GM12878 (cell line): ENCODE results near the gene GFI1. TPM values are rescaled to one million over a fixed set of nuclear protein-coding genes. Genes with fewer than 3 reads are reported as not detected.

Experiments
- ATAC-seq: fragments of 200-7000 bp; cut with Tn5 transposase; 3 replicates; pipeline ENCODE4 v1.9.1; 2020; ENCODE audit warnings: mild to moderate bottlenecking, moderate library complexity
- BruUV-seq: library from RNA; stranded (reverse); fragments of 400-500 nt; replicated peaks from 2 replicates; lab custom pipeline; 2021; lab: Mats Ljungman, UMichigan
- CTCF ChIA-PET: fragments of 300-600 bp; sonication (Branson Sonifier 250); formaldehyde crosslinking; extraction: SDS; loops from one replicate; lab custom pipeline; 2021; ENCODE audit warnings: inconsistent platforms; lab: Yijun Ruan, JAX
- POLR2A ChIA-PET: fragments of 350-600 bp; formaldehyde crosslinking; extraction: SDS; loops from one replicate; lab custom pipeline; 2021; ENCODE audit warnings: inconsistent platforms; lab: Charles Lee
- RAD21 ChIA-PET: fragments of 300-600 bp; sonication (Branson Sonifier 250); formaldehyde crosslinking; loops from one replicate; lab custom pipeline; 2023; ENCODE audit warnings: antibody characterized with exemption; ENCODE audit not compliant: unreplicated experiment; lab: Charles Lee
- SMC1A ChIA-PET: fragments of 300-600 bp; sonication (Branson Sonifier 250); formaldehyde crosslinking; loops from one replicate; lab custom pipeline; 2023; ENCODE audit not compliant: unreplicated experiment, uncharacterized antibody; lab: Charles Lee
- DNase-seq: peaks from one replicate; pipeline ENCODE4 v3.0.0-alpha.2; 2011; ENCODE audit warnings: low read depth, low spot score
- FAIRE-seq: peaks from 3 replicates; lab custom pipeline; 2011; peaks lifted over from hg19 to GRCh38; lab: Jason Lieb, UNC
- H2AFZ ChIP-seq: 2 replicates; pipeline ENCODE4 v1.6.0; 2011; ENCODE audit warnings: low read depth, low read length, control low read depth; ENCODE audit not compliant: control insufficient read depth
- H3K27ac ChIP-seq: 2 replicates; pipeline ENCODE4 v1.5.1; 2011; ENCODE audit warnings: control low read depth; ENCODE audit not compliant: control insufficient read depth, insufficient read depth
- H3K27me3 ChIP-seq, 2 experiments: replicated peaks in 1 of 2; 2 replicates each; pipeline versions ENCODE4 v1.6.0 to v1.6.1; 2011; ENCODE audit warnings: low read length in 1 of 2; ENCODE audit not compliant: control insufficient read depth in 2 of 2, insufficient read depth in 2 of 2
- H3K36me3 ChIP-seq, 2 experiments: 2 replicates each; pipeline ENCODE4 v1.5.1; 2011; ENCODE audit warnings: low read length in 1 of 2; ENCODE audit not compliant: control insufficient read depth in 2 of 2, insufficient read depth in 2 of 2
- H3K4me1 ChIP-seq: 2 replicates; pipeline ENCODE4 v1.6.1; 2011; ENCODE audit warnings: mild to moderate bottlenecking, low read length, moderate library complexity, mixed read lengths; ENCODE audit not compliant: control insufficient read depth, insufficient read depth
- H3K4me2 ChIP-seq: 2 replicates; pipeline ENCODE4 v1.6.0; 2011; ENCODE audit warnings: control low read depth; ENCODE audit not compliant: control insufficient read depth, insufficient read depth
- H3K4me3 ChIP-seq: fragments of 200-600 bp; sonication (generic); 2 replicates; pipeline ENCODE4 v1.5.1; 2016
- H3K79me2 ChIP-seq: 2 replicates; pipeline ENCODE4 v1.6.0; 2011; ENCODE audit warnings: low read length; ENCODE audit not compliant: control insufficient read depth, insufficient read depth
- H3K9ac ChIP-seq: 2 replicates; pipeline ENCODE4 v1.8.0; 2011; ENCODE audit warnings: low read length, control low read depth, mixed read lengths; ENCODE audit not compliant: control insufficient read depth, insufficient read depth
- H3K9me3 ChIP-seq: replicated peaks from 3 replicates; pipeline ENCODE4 v1.5.1; 2011; ENCODE audit warnings: mild to moderate bottlenecking, low read length; ENCODE audit not compliant: control insufficient read depth, insufficient read depth
- H4K20me1 ChIP-seq: 2 replicates; pipeline ENCODE4 v1.6.0; 2011; ENCODE audit not compliant: control insufficient read depth, insufficient read depth
- CHD2 ChIP-seq: IDR thresholded peaks from 2 replicates; pipeline ENCODE4 v1.6.1; 2011; ENCODE audit warnings: low read depth, low read length, improper control_type of control experiment, borderline replicate concordance
- EP300 ChIP-seq, 2 experiments: fragments of 150-350 bp in 1 of 2; IDR thresholded peaks; 2 replicates each; pipeline ENCODE4 v1.6.1; 2011 to 2012; ENCODE audit warnings: low read depth in 2 of 2, low read length in 2 of 2, borderline replicate concordance in 1 of 2, improper control_type of control experiment in 1 of 2, inconsistent platforms in 1 of 2; ENCODE audit not compliant: control insufficient read depth in 1 of 2
- HCFC1 ChIP-seq: fragments of 150-350 bp; IDR thresholded peaks from 2 replicates; pipeline ENCODE4 v1.6.1; 2014; ENCODE audit warnings: low read length
- HDAC2 ChIP-seq: fragments of 200-600 bp; sonication (generic); IDR thresholded peaks from 2 replicates; pipeline ENCODE4 v1.6.1; 2017
- NRF1 ChIP-seq: conservative IDR thresholded peaks from 2 replicates; pipeline ENCODE4 v1.6.1; 2011; ENCODE audit warnings: mild to moderate bottlenecking, low read depth, low read length, improper control_type of control experiment
- PML ChIP-seq: IDR thresholded peaks from 2 replicates; pipeline ENCODE4 v1.6.1; 2012; ENCODE audit warnings: low read length, inconsistent platforms
- PRDM15 ChIP-seq: fragments of 450-650 bp; formaldehyde crosslinking; IDR thresholded peaks from 2 replicates; pipeline ENCODE4 v1.4.0; 2020; ENCODE audit warnings: mild to moderate bottlenecking, moderate library complexity
- SKIL ChIP-seq: fragments of 450-650 bp; IDR thresholded peaks from 2 replicates; pipeline ENCODE4 v1.6.1; 2017; ENCODE audit warnings: mild to moderate bottlenecking, low read depth, inconsistent platforms; ENCODE audit not compliant: poor library complexity, severe bottlenecking
- SMC3 ChIP-seq: IDR thresholded peaks from 2 replicates; pipeline ENCODE4 v1.6.1; 2011; ENCODE audit warnings: low read length, improper control_type of control experiment, borderline replicate concordance
- SUZ12 ChIP-seq: fragments of 200-600 bp; sonication (generic); IDR thresholded peaks from one replicate; pipeline ENCODE4 v1.6.1; 2018; ENCODE audit warnings: antibody characterized with exemption, mild to moderate bottlenecking; ENCODE audit not compliant: unreplicated experiment
- WGBS: methylation state at CpG from one replicate; pipeline ENCODE4 v1.1.6; 2016; ENCODE audit warnings: low lambda C conversion rate; ENCODE audit not compliant: insufficient replicate concordance, insufficient coverage; ENCODE audit errors: missing lambda C conversion rate; 5-methylcytosine and 5-hydroxymethylcytosine counted together
- in situ Hi-C: fragments of 300-500 bp; cut with MboI; formaldehyde crosslinking; loops from 9 replicates; pipeline ENCODE4 v1.14.3; 2018; ENCODE audit warnings: mixed read lengths
- intact Hi-C: fragments of 100-400 bp; cut with micrococcal nuclease; formaldehyde crosslinking; loops from one replicate; pipeline ENCODE4 v1.14.2; 2022; ENCODE audit not compliant: unreplicated experiment
- polyA plus RNA-seq, 11 experiments: library from polyadenylated mRNA; depleted of rRNA in 4 of 11; unstranded in 6 of 11; stranded (reverse) in 5 of 11; fragments of >200 nt; fragmentation: Nextera tagmentation in 4 of 11; fragmentation: Illumina TruSeq in 1 of 11; extraction: Ambion mirVana in 4 of 11; extraction: Trizol in 1 of 11; gene quantifications; 1 replicate in 1 of 11; 2 replicates in 10 of 11; pipeline versions ENCODE4 v1.2.1 to v1.2.3, GENCODE V29; 2011 to 2016; ENCODE audit warnings: inconsistent platforms in 2 of 11, missing spikeins in 2 of 11, low read depth in 1 of 11
- total RNA-seq, 4 experiments: library from RNA; depleted of rRNA in 3 of 4; stranded (reverse); fragments of >200 nt in 3 of 4; fragmentation: Illumina TruSeq in 1 of 4; extraction: Trizol in 1 of 4; gene quantifications; 2 replicates each; pipeline versions ENCODE4 v1.2.1 to v1.2.3, GENCODE V29; 2013 to 2021
- TF ChIP-seq, protein P1 (sequence below): fragments of 150-350 bp; IDR thresholded peaks from 2 replicates; pipeline ENCODE4 v1.6.1; 2016; ENCODE audit warnings: low read depth, low read length
- TF ChIP-seq, protein P2 (sequence below): IDR thresholded peaks from 2 replicates; pipeline ENCODE4 v1.6.1; 2011; ENCODE audit warnings: mild to moderate bottlenecking, low read depth, low read length, moderate library complexity; ENCODE audit not compliant: insufficient replicate concordance

GFI1 gene
- total and polyA plus RNA-seq, 10 of the 15 experiments (the other 5 are each of a cell fraction or from before 2014, with no cell fraction given), result 1.8 to 18.3 (median 7.4) TPM

GRCh38 chr1:92527670-92528069 lies 40.9 kb upstream of the GFI1 start:
- H3K9me3 ChIP-seq, result no peaks in the 10 kb centered on the region
- H3K4me3 ChIP-seq, result no peak overlapping the region
- no peaks in the 10 kb centered on the region for H3K79me2 ChIP-seq
- no peaks in the 10 kb centered on the region for H4K20me1 ChIP-seq
- ATAC-seq (no peak), DNase-seq (no peak), FAIRE-seq (no peak)
- ChIA-PET POLR2A (interaction anchor here (1.3 kb wide), 1 partner anchor 11 kb away, joined by 3 read pairs; no protein-coding TSS in a partner anchor), SMC1A (no interaction called here), CTCF (no interaction called here), RAD21 (no interaction called here)
- H3K4me2 ChIP-seq, result no peak overlapping the region
- no peak overlapping the region for H3K9ac ChIP-seq
- H3K27me3 ChIP-seq, result no peaks in the 10 kb centered on the region
- no peaks in the 10 kb centered on the region for H3K36me3 ChIP-seq
- H3K27ac ChIP-seq, result no peak overlapping the region
- BruUV-seq, result no TSS peak
- 97% methylated on average over 2 of the region's 2 CpGs for WGBS
- in situ Hi-C loops, result no loop called here
- intact Hi-C loops, result no loop called here
- no peaks in the 10 kb centered on the region for H3K4me1 ChIP-seq
- H2AFZ ChIP-seq, result no peak overlapping the region
- TF ChIP-seq SUZ12, result no peak
- TF ChIP-seq, protein P1, sequence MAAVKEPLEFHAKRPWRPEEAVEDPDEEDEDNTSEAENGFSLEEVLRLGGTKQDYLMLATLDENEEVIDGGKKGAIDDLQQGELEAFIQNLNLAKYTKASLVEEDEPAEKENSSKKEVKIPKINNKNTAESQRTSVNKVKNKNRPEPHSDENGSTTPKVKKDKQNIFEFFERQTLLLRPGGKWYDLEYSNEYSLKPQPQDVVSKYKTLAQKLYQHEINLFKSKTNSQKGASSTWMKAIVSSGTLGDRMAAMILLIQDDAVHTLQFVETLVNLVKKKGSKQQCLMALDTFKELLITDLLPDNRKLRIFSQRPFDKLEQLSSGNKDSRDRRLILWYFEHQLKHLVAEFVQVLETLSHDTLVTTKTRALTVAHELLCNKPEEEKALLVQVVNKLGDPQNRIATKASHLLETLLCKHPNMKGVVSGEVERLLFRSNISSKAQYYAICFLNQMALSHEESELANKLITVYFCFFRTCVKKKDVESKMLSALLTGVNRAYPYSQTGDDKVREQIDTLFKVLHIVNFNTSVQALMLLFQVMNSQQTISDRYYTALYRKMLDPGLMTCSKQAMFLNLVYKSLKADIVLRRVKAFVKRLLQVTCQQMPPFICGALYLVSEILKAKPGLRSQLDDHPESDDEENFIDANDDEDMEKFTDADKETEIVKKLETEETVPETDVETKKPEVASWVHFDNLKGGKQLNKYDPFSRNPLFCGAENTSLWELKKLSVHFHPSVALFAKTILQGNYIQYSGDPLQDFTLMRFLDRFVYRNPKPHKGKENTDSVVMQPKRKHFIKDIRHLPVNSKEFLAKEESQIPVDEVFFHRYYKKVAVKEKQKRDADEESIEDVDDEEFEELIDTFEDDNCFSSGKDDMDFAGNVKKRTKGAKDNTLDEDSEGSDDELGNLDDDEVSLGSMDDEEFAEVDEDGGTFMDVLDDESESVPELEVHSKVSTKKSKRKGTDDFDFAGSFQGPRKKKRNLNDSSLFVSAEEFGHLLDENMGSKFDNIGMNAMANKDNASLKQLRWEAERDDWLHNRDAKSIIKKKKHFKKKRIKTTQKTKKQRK, result no peak
- TF ChIP-seq, protein P2, sequence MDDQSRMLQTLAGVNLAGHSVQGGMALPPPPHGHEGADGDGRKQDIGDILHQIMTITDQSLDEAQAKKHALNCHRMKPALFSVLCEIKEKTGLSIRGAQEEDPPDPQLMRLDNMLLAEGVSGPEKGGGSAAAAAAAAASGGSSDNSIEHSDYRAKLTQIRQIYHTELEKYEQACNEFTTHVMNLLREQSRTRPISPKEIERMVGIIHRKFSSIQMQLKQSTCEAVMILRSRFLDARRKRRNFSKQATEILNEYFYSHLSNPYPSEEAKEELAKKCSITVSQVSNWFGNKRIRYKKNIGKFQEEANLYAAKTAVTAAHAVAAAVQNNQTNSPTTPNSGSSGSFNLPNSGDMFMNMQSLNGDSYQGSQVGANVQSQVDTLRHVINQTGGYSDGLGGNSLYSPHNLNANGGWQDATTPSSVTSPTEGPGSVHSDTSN, result no peak
- no peak for TF ChIP-seq HDAC2
- TF ChIP-seq CHD2, result no peak
- TF ChIP-seq SKIL, result no peak
- TF ChIP-seq HCFC1, result no peak
- TF ChIP-seq EP300 (IDR thresholded peaks at IDR 0.05; ENCODE audit: borderline replicate concordance in 1 of 2, control insufficient read depth in 1 of 2, low read depth in 2 of 2, low read length in 2 of 2), result no peak
- no peak for TF ChIP-seq NRF1
- TF ChIP-seq SMC3, result no peak
- no peak for TF ChIP-seq PML
- no peak for TF ChIP-seq PRDM15 (CRISPR knock-in tag)
